GM12878 (cell line): ENCODE measurements around the gene REXO1. TPM values are rescaled to one million over a fixed set of nuclear protein-coding genes. Genes with fewer than 3 reads are reported as not detected.
A peak's percentile ranks its signal among the peaks of the same experiment; 100 is the strongest.

Source experiments
- ATAC-seq: fragments of 200-7000 bp; cut with Tn5 transposase; 3 replicates; pipeline ENCODE4 v1.9.1; 2020; ENCODE audit warnings: mild to moderate bottlenecking, moderate library complexity
- BruUV-seq: library from RNA; stranded (reverse); fragments of 400-500 nt; replicated peaks from 2 replicates; lab custom pipeline; 2021; lab: Mats Ljungman, UMichigan
- CTCF ChIA-PET: fragments of 300-600 bp; sonication (Branson Sonifier 250); formaldehyde crosslinking; extraction: SDS; loops from one replicate; lab custom pipeline; 2021; ENCODE audit warnings: inconsistent platforms; lab: Yijun Ruan, JAX
- POLR2A ChIA-PET: fragments of 350-600 bp; formaldehyde crosslinking; extraction: SDS; loops from one replicate; lab custom pipeline; 2021; ENCODE audit warnings: inconsistent platforms; lab: Charles Lee
- RAD21 ChIA-PET: fragments of 300-600 bp; sonication (Branson Sonifier 250); formaldehyde crosslinking; loops from one replicate; lab custom pipeline; 2023; ENCODE audit warnings: antibody characterized with exemption; ENCODE audit not compliant: unreplicated experiment; lab: Charles Lee
- SMC1A ChIA-PET: fragments of 300-600 bp; sonication (Branson Sonifier 250); formaldehyde crosslinking; loops from one replicate; lab custom pipeline; 2023; ENCODE audit not compliant: unreplicated experiment, uncharacterized antibody; lab: Charles Lee
- DNase-seq: peaks from one replicate; pipeline ENCODE4 v3.0.0-alpha.2; 2011; ENCODE audit warnings: low read depth, low spot score
- FAIRE-seq: peaks from 3 replicates; lab custom pipeline; 2011; peaks lifted over from hg19 to GRCh38; lab: Jason Lieb, UNC
- H2AFZ ChIP-seq: 2 replicates; pipeline ENCODE4 v1.6.0; 2011; ENCODE audit warnings: low read depth, low read length, control low read depth; ENCODE audit not compliant: control insufficient read depth
- H3K27ac ChIP-seq: 2 replicates; pipeline ENCODE4 v1.5.1; 2011; ENCODE audit warnings: control low read depth; ENCODE audit not compliant: control insufficient read depth, insufficient read depth
- H3K27me3 ChIP-seq, 2 experiments: replicated peaks in 1 of 2; 2 replicates each; pipeline versions ENCODE4 v1.6.0 to v1.6.1; 2011; ENCODE audit warnings: low read length in 1 of 2; ENCODE audit not compliant: control insufficient read depth in 2 of 2, insufficient read depth in 2 of 2
- H3K36me3 ChIP-seq, 2 experiments: 2 replicates each; pipeline ENCODE4 v1.5.1; 2011; ENCODE audit warnings: low read length in 1 of 2; ENCODE audit not compliant: control insufficient read depth in 2 of 2, insufficient read depth in 2 of 2
- H3K4me1 ChIP-seq: 2 replicates; pipeline ENCODE4 v1.6.1; 2011; ENCODE audit warnings: mild to moderate bottlenecking, low read length, moderate library complexity, mixed read lengths; ENCODE audit not compliant: control insufficient read depth, insufficient read depth
- H3K4me2 ChIP-seq: 2 replicates; pipeline ENCODE4 v1.6.0; 2011; ENCODE audit warnings: control low read depth; ENCODE audit not compliant: control insufficient read depth, insufficient read depth
- H3K4me3 ChIP-seq: fragments of 200-600 bp; sonication (generic); 2 replicates; pipeline ENCODE4 v1.5.1; 2016
- H3K79me2 ChIP-seq: 2 replicates; pipeline ENCODE4 v1.6.0; 2011; ENCODE audit warnings: low read length; ENCODE audit not compliant: control insufficient read depth, insufficient read depth
- H3K9ac ChIP-seq: 2 replicates; pipeline ENCODE4 v1.8.0; 2011; ENCODE audit warnings: low read length, control low read depth, mixed read lengths; ENCODE audit not compliant: control insufficient read depth, insufficient read depth
- H3K9me3 ChIP-seq: replicated peaks from 3 replicates; pipeline ENCODE4 v1.5.1; 2011; ENCODE audit warnings: mild to moderate bottlenecking, low read length; ENCODE audit not compliant: control insufficient read depth, insufficient read depth
- H4K20me1 ChIP-seq: 2 replicates; pipeline ENCODE4 v1.6.0; 2011; ENCODE audit not compliant: control insufficient read depth, insufficient read depth
- BHLHE40 ChIP-seq, 2 experiments: fragments of 450-650 bp in 1 of 2; IDR thresholded peaks; 2 replicates each; pipeline ENCODE4 v1.6.1; 2011 to 2017; ENCODE audit warnings: low read depth in 2 of 2, borderline replicate concordance in 1 of 2, improper control_type of control experiment in 1 of 2, low read length in 1 of 2, mild to moderate bottlenecking in 1 of 2
- CEBPB ChIP-seq, 2 experiments: fragments of 150-350 bp in 1 of 2; IDR thresholded peaks; 2 replicates each; pipeline ENCODE4 v1.6.1; 2012 to 2014; ENCODE audit warnings: low read depth in 2 of 2, low read length in 2 of 2, borderline replicate concordance in 1 of 2, inconsistent platforms in 1 of 2
- FOXK2 ChIP-seq: fragments of 450-650 bp; IDR thresholded peaks from 2 replicates; pipeline ENCODE4 v1.6.1; 2017; ENCODE audit warnings: mild to moderate bottlenecking, moderate library complexity
- POLR2AphosphoS5 ChIP-seq: IDR thresholded peaks from 2 replicates; pipeline ENCODE4 v1.6.1; 2011; ENCODE audit warnings: mild to moderate bottlenecking, low read length, inconsistent platforms
- RELA ChIP-seq: fragments of 450-650 bp; IDR thresholded peaks from 2 replicates; pipeline ENCODE4 v1.8.0; 2014; ENCODE audit warnings: borderline replicate concordance; ENCODE audit not compliant: partially characterized antibody
- WGBS: methylation state at CpG from one replicate; pipeline ENCODE4 v1.1.6; 2016; ENCODE audit warnings: low lambda C conversion rate; ENCODE audit not compliant: insufficient replicate concordance, insufficient coverage; ENCODE audit errors: missing lambda C conversion rate; 5-methylcytosine and 5-hydroxymethylcytosine counted together
- in situ Hi-C: fragments of 300-500 bp; cut with MboI; formaldehyde crosslinking; loops from 9 replicates; pipeline ENCODE4 v1.14.3; 2018; ENCODE audit warnings: mixed read lengths
- intact Hi-C: fragments of 100-400 bp; cut with micrococcal nuclease; formaldehyde crosslinking; loops from one replicate; pipeline ENCODE4 v1.14.2; 2022; ENCODE audit not compliant: unreplicated experiment
- polyA plus RNA-seq, 11 experiments: library from polyadenylated mRNA; depleted of rRNA in 4 of 11; unstranded in 6 of 11; stranded (reverse) in 5 of 11; fragments of >200 nt; fragmentation: Nextera tagmentation in 4 of 11; fragmentation: Illumina TruSeq in 1 of 11; extraction: Ambion mirVana in 4 of 11; extraction: Trizol in 1 of 11; gene quantifications; 1 replicate in 1 of 11; 2 replicates in 10 of 11; pipeline versions ENCODE4 v1.2.1 to v1.2.3, GENCODE V29; 2011 to 2016; ENCODE audit warnings: inconsistent platforms in 2 of 11, missing spikeins in 2 of 11, low read depth in 1 of 11
- total RNA-seq, 4 experiments: library from RNA; depleted of rRNA in 3 of 4; stranded (reverse); fragments of >200 nt in 3 of 4; fragmentation: Illumina TruSeq in 1 of 4; extraction: Trizol in 1 of 4; gene quantifications; 2 replicates each; pipeline versions ENCODE4 v1.2.1 to v1.2.3, GENCODE V29; 2013 to 2021
- TF ChIP-seq, protein P1 (sequence below): IDR thresholded peaks from 2 replicates; pipeline ENCODE4 v1.6.1; 2012; ENCODE audit warnings: low read depth, low read length, improper control_type of control experiment
- TF ChIP-seq, protein P2 (sequence below): fragments of 450-650 bp; IDR thresholded peaks from 2 replicates; pipeline ENCODE4 v1.6.1; 2016; ENCODE audit warnings: mild to moderate bottlenecking, moderate library complexity, borderline replicate concordance

Gene REXO1
- total and polyA plus RNA-seq, 10 of the 15 experiments (the other 5 are each of a cell fraction or from before 2014, with no cell fraction given) = 0.03 to 45.2 (median 8.4) TPM

DNA sequence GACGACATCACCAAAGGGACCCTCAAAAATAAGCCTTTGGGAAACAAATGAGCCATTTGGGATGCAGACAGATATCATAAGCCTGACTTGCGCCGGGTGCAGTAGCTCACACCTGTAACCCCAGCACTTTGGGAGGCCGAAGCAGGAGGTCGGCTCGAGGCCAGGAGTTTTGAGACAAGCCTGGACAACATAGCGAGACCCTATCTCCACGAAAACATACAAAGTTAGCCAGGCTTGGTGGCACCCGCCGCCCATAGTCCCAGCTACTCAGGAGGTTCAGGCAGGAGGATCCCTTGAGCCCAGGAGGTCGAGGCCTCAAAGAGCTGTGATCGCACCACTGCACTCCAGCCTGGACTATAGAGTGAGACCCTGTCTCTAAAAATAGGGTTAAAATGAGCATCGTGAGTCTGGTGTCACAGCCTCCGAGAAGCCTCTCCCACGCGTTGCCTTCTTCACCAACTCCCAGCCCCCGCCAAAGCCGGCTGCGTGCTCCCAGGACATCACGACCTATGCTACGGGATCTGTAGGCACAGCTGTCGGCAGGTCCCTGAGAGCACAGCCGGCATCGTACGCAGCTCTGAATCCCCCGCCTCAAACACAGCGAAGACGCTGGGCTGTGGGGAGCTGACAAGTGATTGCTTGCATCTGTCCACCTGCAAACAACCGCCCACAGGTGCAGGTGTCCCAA is 1.6 kb downstream of the REXO1 start:
- Histone ChIP-seq H3K4me1 (peaks cover 19% of the 10 kb centered on the region), H3K36me3 (peaks cover 0 to 6% of the 10 kb centered on the region in 2 experiments; a peak in 3 of 4 replicates), H3K4me3 (peak overlapping the region; percentile 89), H3K27ac (no peak overlapping the region), H3K9me3 (no peaks in the 10 kb centered on the region), H3K27me3 (no peaks in the 10 kb centered on the region), H3K9ac (peak overlapping the region; percentile 39), H3K79me2 (peaks cover 61% of the 10 kb centered on the region), H2AFZ (no peak overlapping the region), H4K20me1 (peaks cover 3% of the 10 kb centered on the region; the same call in 1 of the 2 replicates), H3K4me2 (peak overlapping the region; percentile 97)
- ChIA-PET POLR2A (interaction anchor here (1.0 kb wide), 1 partner anchor 8 kb away, joined by 3 read pairs; no protein-coding TSS in a partner anchor), SMC1A (interaction anchor here (1.4 kb wide), 1 partner anchor 9 kb away, joined by 3 read pairs; no protein-coding TSS in a partner anchor), RAD21 (no interaction called here), CTCF (interaction anchor here (0.6 to 2.6 kb wide), 4 partner anchors 8 to 21 kb away, joined by 3 to 13 read pairs (median 3); no protein-coding TSS in a partner anchor)
- DNase-seq (no peak), FAIRE-seq (no peak), ATAC-seq (no peak)
- WGBS = 92% methylated on average over 29 of the region's 29 CpGs
- TF ChIP-seq CEBPB (IDR thresholded peaks at IDR 0.05; ENCODE audit: borderline replicate concordance in 1 of 2, low read depth in 2 of 2, low read length in 2 of 2) (no peak), POLR2AphosphoS5 (peak; percentile 3; the same call in 1 of the 2 replicates), FOXK2 (no peak), BHLHE40 (IDR thresholded peaks at IDR 0.05; ENCODE audit: borderline replicate concordance in 1 of 2, low read depth in 2 of 2, low read length in 1 of 2) (no peak), RELA (no peak)
- TF ChIP-seq, protein P1, sequence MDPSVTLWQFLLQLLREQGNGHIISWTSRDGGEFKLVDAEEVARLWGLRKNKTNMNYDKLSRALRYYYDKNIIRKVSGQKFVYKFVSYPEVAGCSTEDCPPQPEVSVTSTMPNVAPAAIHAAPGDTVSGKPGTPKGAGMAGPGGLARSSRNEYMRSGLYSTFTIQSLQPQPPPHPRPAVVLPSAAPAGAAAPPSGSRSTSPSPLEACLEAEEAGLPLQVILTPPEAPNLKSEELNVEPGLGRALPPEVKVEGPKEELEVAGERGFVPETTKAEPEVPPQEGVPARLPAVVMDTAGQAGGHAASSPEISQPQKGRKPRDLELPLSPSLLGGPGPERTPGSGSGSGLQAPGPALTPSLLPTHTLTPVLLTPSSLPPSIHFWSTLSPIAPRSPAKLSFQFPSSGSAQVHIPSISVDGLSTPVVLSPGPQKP = no peak
- TF ChIP-seq, protein P2, sequence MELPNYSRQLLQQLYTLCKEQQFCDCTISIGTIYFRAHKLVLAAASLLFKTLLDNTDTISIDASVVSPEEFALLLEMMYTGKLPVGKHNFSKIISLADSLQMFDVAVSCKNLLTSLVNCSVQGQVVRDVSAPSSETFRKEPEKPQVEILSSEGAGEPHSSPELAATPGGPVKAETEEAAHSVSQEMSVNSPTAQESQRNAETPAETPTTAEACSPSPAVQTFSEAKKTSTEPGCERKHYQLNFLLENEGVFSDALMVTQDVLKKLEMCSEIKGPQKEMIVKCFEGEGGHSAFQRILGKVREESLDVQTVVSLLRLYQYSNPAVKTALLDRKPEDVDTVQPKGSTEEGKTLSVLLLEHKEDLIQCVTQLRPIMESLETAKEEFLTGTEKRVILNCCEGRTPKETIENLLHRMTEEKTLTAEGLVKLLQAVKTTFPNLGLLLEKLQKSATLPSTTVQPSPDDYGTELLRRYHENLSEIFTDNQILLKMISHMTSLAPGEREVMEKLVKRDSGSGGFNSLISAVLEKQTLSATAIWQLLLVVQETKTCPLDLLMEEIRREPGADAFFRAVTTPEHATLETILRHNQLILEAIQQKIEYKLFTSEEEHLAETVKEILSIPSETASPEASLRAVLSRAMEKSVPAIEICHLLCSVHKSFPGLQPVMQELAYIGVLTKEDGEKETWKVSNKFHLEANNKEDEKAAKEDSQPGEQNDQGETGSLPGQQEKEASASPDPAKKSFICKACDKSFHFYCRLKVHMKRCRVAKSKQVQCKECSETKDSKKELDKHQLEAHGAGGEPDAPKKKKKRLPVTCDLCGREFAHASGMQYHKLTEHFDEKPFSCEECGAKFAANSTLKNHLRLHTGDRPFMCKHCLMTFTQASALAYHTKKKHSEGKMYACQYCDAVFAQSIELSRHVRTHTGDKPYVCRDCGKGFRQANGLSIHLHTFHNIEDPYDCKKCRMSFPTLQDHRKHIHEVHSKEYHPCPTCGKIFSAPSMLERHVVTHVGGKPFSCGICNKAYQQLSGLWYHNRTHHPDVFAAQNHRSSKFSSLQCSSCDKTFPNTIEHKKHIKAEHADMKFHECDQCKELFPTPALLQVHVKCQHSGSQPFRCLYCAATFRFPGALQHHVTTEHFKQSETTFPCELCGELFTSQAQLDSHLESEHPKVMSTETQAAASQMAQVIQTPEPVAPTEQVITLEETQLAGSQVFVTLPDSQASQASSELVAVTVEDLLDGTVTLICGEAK = no peak
- in situ Hi-C loops (no loop called here), intact Hi-C loops (no loop called here)
- no TSS peak for BruUV-seq
